Mucosa of gallbladder (tissue), 1 donor: ENCODE measurements around the gene KCNK5. TPM values are rescaled to one million over a fixed set of nuclear protein-coding genes. Genes with fewer than 3 reads are reported as not detected.

Experiments
- total RNA-seq: library from RNA; stranded (reverse); gene quantifications from one replicate; pipeline ENCODE4 v1.2.1, GENCODE V29; 2021
- donor health status: DM: no; HTN: no; CAD: no.

Gene KCNK5
- total RNA-seq, 1 donor from 2014 or later: 242 TPM

Other genes starting within 250 kb of the KCNK5 start
- gene GLP1R, start 180.7 kb downstream of the KCNK5 start, total RNA-seq: 0.06 TPM
- 15.9 TPM for gene SAYSD1, start 114.3 kb downstream of the KCNK5 start, total RNA-seq
- gene KCNK17, start 84.9 kb upstream of the KCNK5 start, total RNA-seq: 2.2 TPM
- not detected for gene KCNK16, start 93.2 kb upstream of the KCNK5 start, total RNA-seq